Heart left ventricle (tissue), 16 donors: Measurements from ENCODE around the gene RBMS1. TPM values are rescaled to one million over a fixed set of nuclear protein-coding genes. Genes with fewer than 3 reads are reported as not detected.

Source experiments
- ATAC-seq, 4 donors: fragments of 200-7000 bp; cut with Tn5 transposase; one replicate each; pipeline ENCODE4 v1.9.1; 2020 to 2022; ENCODE audit warnings: moderate library complexity in 4 of 4, mild to moderate bottlenecking in 3 of 4, moderate number of reproducible peaks in 1 of 4
- DNase-seq, 5 donors: peaks; one replicate each; pipeline ENCODE4 v3.0.0-alpha.2; 2020
- H3K27ac ChIP-seq, 12 donors: fragments of 200-600 bp; sonication (generic) in 4 of 12; one replicate each; pipeline versions ENCODE4 v1.5.0 to v1.8.0; 2016 to 2022; ENCODE audit warnings: mild to moderate bottlenecking in 2 of 12
- H3K27me3 ChIP-seq, 9 donors: fragments of 200-600 bp; sonication (generic) in 2 of 9; one replicate each; pipeline versions ENCODE4 v1.5.1 to v1.8.0; 2016 to 2022; ENCODE audit warnings: mild to moderate bottlenecking in 3 of 9
- H3K36me3 ChIP-seq, 9 donors: fragments of 200-600 bp; sonication (generic) in 2 of 9; one replicate each; pipeline versions ENCODE4 v1.5.0 to v1.8.0; 2018 to 2022; ENCODE audit warnings: mild to moderate bottlenecking in 2 of 9
- H3K4me1 ChIP-seq, 12 donors: fragments of 200-600 bp; sonication (generic) in 4 of 12; one replicate each; pipeline versions ENCODE4 v1.5.0 to v1.8.0; 2016 to 2022; ENCODE audit warnings: mild to moderate bottlenecking in 3 of 12
- H3K4me3 ChIP-seq, 12 donors: fragments of 200-600 bp; sonication (generic) in 4 of 12; one replicate each; pipeline versions ENCODE4 v1.5.0 to v1.8.0; 2017 to 2022; ENCODE audit warnings: mild to moderate bottlenecking in 9 of 12, moderate library complexity in 4 of 12
- H3K9me3 ChIP-seq, 12 donors: fragments of 200-600 bp; sonication (generic) in 4 of 12; one replicate each; pipeline versions ENCODE4 v1.5.0 to v1.8.0; 2016 to 2022; ENCODE audit warnings: mild to moderate bottlenecking in 1 of 12
- POLR2A ChIP-seq, 2 donors: fragments of 450-650 bp; IDR thresholded peaks; one replicate each; pipeline ENCODE4 v1.6.1; 2017; ENCODE audit warnings: antibody characterized with exemption in 2 of 2, mild to moderate bottlenecking in 2 of 2, moderate library complexity in 2 of 2
- WGBS, 4 donors: extraction: QIAGEN DNeasy Blood & Tissue Kit in 2 of 4; methylation state at CpG; one replicate each; pipeline versions ENCODE4 v1.1.5 to v1.1.7; 2013 to 2018; 5-methylcytosine and 5-hydroxymethylcytosine counted together
- intact Hi-C, 10 donors: fragments of 100-400 bp; cut with DNase I; formaldehyde crosslinking; loops; one replicate each; pipeline versions ENCODE4 v1.11.1 to v1.14.2; 2022
- polyA plus RNA-seq, 2 donors: library from polyadenylated mRNA; stranded (reverse); fragments of 200-250 nt; gene quantifications; one replicate each; pipeline ENCODE4 v1.2.3, GENCODE V29; 2013
- total RNA-seq, 9 donors: library from RNA; depleted of rRNA in 2 of 9; stranded (reverse); fragments of >200 nt in 2 of 9; fragmentation: NEBNext Ultra II Directional in 3 of 9; extraction: Animal tissue kit (Norgen Biotek cat#: 25700) in 3 of 9; gene quantifications; one replicate each; pipeline versions ENCODE4 v1.1.0 to v1.2.4, GENCODE V29; 2016 to 2023
- TF ChIP-seq, protein P1 (sequence below), 12 donors: fragments of 200-600 bp; sonication (generic) in 4 of 12; IDR thresholded peaks; one replicate each; pipeline versions ENCODE4 v1.5.0 to v1.8.0; 2018 to 2022; ENCODE audit warnings: antibody characterized with exemption in 12 of 12, mild to moderate bottlenecking in 5 of 12
- donor health status: ischemic (EF 13 %, LVEDD 7.1; RV severe dilation, severe dysfunction).
- donor health status: healthy with polysubstance abuse.
- donor health status: DM: no; HTN: yes; CAD: no.
- donor health status: DM: no; HTN: no; CAD: no.
- donor health status: ischemic (EF 25% LVEDD 6.9; RV normal size, moderate dysfunction).
- donor health status: ischemic (EF 25% LVEDD 5.7; RV mildly dilated, moderate dysfunction).
- donor health status: healthy.
- donor health status: DM: yes; HTN: yes; CAD: no.
- donor health status: ischemic (EF 35%, LVEDD 5.7; RV mildly dilated, moderate dysfunction).
- donor health status: nonischemic (EF 11% LVEDD 7.7; RV severe dilation, severe dysfunction).
- donor health status: DM: yes; HTN: yes; CAD: no.
- donor health status: PGD.
- donor health status: ischemic (EF 29% LVEDD 5.4; RV normal size, mild dysfunction).
- donor health status: nonischemic (EF 23%, LVEDD 6.1; RV moderate dilation, normal function).

The RBMS1 gene
- total and polyA plus RNA-seq, 11 donors = 32.4 to 102 (median 52.6) TPM

DNA sequence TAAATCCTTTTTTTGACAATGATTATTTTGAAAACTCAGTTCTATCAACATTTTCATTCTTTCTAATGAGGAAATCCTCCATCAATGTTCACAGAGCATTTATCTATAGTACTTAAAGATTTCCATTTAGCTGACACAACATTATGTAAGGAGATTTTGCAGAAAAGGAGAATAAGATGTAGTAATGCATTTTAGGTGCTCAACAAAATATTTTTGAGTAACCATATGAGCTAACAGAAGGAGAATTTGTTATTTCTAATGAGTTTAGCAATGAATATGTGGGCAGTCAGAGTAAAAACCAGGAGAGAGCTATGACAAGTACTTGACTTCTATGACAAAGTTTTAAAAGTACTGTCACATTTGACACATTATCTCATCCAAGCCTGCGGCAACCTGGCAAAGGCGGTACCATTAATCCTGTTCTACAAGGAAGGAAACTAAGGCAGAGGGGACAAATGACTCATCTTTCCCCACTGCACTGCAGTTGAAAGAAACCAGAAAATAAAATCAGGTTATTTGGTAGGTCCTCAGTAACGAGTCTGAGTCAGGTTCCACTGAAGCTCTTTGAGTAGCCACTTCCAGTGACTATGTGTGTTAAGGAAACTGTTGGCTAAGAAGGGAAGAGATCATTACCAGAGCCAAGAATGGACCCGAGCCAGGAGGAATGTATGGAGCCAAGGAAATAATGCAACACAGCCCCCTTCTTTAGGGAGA lies 159.4 kb downstream of the RBMS1 start:
- Histone ChIP-seq H3K27me3 (no peaks in the 10 kb centered on the region), H3K4me3 (no peak overlapping the region), H3K36me3 (no peaks in the 10 kb centered on the region), H3K4me1 (peaks cover 8 to 97% (median 88%) of the 10 kb centered on the region in 12 donors), H3K9me3 (no peaks in the 10 kb centered on the region), H3K27ac (peak overlapping the region in 6 of 12 donors; percentile 7 to 76 (median 22))
- 32 to 35% (median 33%) methylated on average over 4 of the region's 4 CpGs for WGBS, 4 donors
- ATAC-seq = no peak
- TF ChIP-seq POLR2A (IDR thresholded peaks at IDR 0.05) = no peak
- TF ChIP-seq, protein P1, sequence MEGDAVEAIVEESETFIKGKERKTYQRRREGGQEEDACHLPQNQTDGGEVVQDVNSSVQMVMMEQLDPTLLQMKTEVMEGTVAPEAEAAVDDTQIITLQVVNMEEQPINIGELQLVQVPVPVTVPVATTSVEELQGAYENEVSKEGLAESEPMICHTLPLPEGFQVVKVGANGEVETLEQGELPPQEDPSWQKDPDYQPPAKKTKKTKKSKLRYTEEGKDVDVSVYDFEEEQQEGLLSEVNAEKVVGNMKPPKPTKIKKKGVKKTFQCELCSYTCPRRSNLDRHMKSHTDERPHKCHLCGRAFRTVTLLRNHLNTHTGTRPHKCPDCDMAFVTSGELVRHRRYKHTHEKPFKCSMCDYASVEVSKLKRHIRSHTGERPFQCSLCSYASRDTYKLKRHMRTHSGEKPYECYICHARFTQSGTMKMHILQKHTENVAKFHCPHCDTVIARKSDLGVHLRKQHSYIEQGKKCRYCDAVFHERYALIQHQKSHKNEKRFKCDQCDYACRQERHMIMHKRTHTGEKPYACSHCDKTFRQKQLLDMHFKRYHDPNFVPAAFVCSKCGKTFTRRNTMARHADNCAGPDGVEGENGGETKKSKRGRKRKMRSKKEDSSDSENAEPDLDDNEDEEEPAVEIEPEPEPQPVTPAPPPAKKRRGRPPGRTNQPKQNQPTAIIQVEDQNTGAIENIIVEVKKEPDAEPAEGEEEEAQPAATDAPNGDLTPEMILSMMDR (IDR thresholded peaks at IDR 0.05) = no peak
- intact Hi-C loops = loop anchor here in 7 of 10 donors (5.0 to 10.0 kb wide), 6 partner anchors 33 to 161 kb away; partner anchors contain the start of gene RBMS1 (in 3 of the 7)
- no peak for DNase-seq

DNA sequence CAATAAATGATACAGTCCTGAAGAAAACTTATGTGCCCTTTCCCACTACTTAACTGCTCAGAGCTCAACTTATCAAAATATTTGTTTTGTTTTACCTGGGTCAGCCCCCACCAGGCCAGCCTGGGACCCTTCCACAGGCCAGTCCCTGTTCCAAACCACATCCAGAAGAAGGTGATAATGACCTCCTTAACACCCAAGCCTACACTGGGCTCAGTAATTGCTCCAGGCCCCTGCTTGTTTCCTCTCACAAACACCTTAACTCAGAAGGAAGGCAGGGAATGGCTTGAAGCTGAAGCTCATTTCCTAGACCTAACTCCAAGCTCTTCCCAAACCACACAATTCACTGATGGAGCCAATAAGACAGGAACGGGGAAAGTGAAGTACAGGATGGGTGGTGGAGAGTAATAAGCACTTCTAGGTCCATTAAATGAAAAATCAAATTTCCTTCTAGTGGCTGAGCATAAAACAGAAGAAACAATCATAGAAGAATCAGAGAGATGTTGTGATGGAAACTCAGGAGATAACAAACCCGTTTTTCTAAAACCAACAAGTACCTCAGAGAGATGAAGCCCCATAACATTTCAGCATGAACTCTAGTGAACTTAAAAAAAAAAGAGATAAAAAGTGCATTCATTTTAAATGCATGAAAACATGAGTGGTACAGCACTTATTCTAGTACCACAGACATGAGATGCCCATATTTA lies 160.1 kb downstream of the RBMS1 start:
- H3K36me3 ChIP-seq = no peaks in the 10 kb centered on the region
- DNase-seq (no peak), ATAC-seq (no peak)
- intact Hi-C loops = loop anchor here in 7 of 10 donors (5.0 to 10.0 kb wide), 6 partner anchors 34 to 161 kb away; partner anchors contain the start of gene RBMS1 (in 3 of the 7)
- no peaks in the 10 kb centered on the region for H3K27me3 ChIP-seq
- TF ChIP-seq, protein P1 (IDR thresholded peaks at IDR 0.05) = no peak
- TF ChIP-seq POLR2A (IDR thresholded peaks at IDR 0.05) = no peak
- no peak overlapping the region for H3K4me3 ChIP-seq
- WGBS, 4 donors = 44 to 60% (median 52%) methylated on average over 2 of the region's 2 CpGs
- H3K9me3 ChIP-seq = no peaks in the 10 kb centered on the region
- peaks cover 4 to 97% (median 88%) of the 10 kb centered on the region in 12 donors for H3K4me1 ChIP-seq
- peak overlapping the region in 5 of 12 donors; percentile 13 to 76 (median 24) for H3K27ac ChIP-seq

DNA sequence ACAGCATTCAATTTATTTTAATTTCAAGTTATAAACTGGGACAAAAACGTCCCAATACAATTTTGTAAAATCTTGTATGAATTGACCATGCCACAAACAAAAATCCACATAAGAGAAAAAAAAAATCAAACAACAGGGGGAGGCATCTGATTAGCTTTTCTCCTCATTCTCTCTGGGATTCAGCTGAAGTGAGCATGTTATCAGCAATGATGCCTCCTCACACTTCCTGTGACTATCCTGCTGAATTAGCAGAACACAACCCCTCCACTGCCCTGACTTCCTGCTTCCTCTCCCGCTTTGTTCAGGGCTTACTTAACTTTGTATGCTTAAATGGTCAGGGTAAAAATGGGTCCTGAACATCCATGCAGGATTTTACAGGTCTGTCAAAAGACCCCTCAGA lies 161.3 kb downstream of the RBMS1 start:
- intact Hi-C loops = loop anchor here in 7 of 10 donors (5.0 to 10.0 kb wide), 6 partner anchors 35 to 162 kb away; partner anchors contain the start of gene RBMS1 (in 3 of the 7)
- peak overlapping the region in 9 of 12 donors; percentile 39 to 76 (median 65) for H3K27ac ChIP-seq

More for the DNA sequence above, 161.3 kb downstream of the RBMS1 start:
- DNase-seq = peak in 1 of 5 donors; percentile 38
- TF ChIP-seq, protein P1 (IDR thresholded peaks at IDR 0.05) = peak in 7 of 12 donors; percentile 13 to 32 (median 22)
- TF ChIP-seq POLR2A (IDR thresholded peaks at IDR 0.05) = no peak
- WGBS, 4 donors = 32 to 40% (median 34%) methylated on average over 2 of the region's 2 CpGs
- H3K36me3 ChIP-seq = no peaks in the 10 kb centered on the region
- H3K4me3 ChIP-seq = no peak overlapping the region
- peaks cover 3 to 98% (median 95%) of the 10 kb centered on the region in 12 donors for H3K4me1 ChIP-seq
- peak in 3 of 4 donors; percentile 55 to 67 (median 64) for ATAC-seq
- no peaks in the 10 kb centered on the region for H3K27me3 ChIP-seq
- H3K9me3 ChIP-seq = no peaks in the 10 kb centered on the region
